Measurements from ENCODE around the gene FTO.

DNA sequence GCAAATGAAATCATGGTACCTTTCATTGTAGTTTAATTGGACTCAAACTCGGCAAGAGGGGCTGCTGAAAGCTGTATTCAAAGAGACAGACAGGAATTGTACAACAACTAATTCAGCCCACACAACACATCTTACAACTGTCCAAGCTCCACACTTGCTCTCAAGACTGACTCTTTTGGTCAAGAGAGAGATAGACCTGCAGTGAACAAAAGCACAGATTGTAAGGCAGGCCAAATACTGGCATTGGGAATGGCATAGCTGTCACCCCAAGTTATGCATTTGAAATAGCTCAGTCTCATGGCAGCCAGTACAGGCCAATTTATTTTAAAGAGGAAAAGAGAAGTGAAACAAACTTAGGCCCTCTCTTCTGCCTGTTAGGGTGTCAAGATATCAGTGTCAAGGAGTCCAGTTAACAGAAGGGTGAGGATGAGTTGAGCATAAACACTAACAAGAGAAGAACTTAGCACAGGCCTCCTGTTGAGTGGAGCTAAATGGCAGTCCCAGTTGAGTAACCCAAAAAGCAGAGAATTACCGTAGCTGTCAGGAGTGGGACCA lies 366.9 kb downstream of the FTO start:
- no peak for TF ChIP-seq TEAD4 (CRISPR knock-in tag; IDR thresholded peaks at IDR 0.05)
- TF ChIP-seq, protein P1, sequence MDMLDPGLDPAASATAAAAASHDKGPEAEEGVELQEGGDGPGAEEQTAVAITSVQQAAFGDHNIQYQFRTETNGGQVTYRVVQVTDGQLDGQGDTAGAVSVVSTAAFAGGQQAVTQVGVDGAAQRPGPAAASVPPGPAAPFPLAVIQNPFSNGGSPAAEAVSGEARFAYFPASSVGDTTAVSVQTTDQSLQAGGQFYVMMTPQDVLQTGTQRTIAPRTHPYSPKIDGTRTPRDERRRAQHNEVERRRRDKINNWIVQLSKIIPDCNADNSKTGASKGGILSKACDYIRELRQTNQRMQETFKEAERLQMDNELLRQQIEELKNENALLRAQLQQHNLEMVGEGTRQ (CRISPR knock-in tag; IDR thresholded peaks at IDR 0.05): no peak
